H1 (cell line): Measurements from ENCODE around the gene MYO16. TPM values are rescaled to one million over a fixed set of nuclear protein-coding genes. Genes with fewer than 3 reads are reported as not detected.

Source experiments
- CTCF ChIA-PET: fragments of 300-600 bp; sonication (Branson Sonifier 250); formaldehyde crosslinking; loops from one replicate; lab custom pipeline; 2021; ENCODE audit not compliant: partially characterized antibody; lab: Charles Lee
- POLR2A ChIA-PET: fragments of 300-600 bp; sonication (Branson Sonifier 250); formaldehyde crosslinking; loops from one replicate; lab custom pipeline; 2021; ENCODE audit warnings: inconsistent platforms; ENCODE audit not compliant: partially characterized antibody; lab: Charles Lee
- DNase-seq, 2 experiments: peaks; one replicate each; pipeline versions ENCODE4 v3.0.0 to v3.0.0-alpha.2; 2010 to 2022; ENCODE audit warnings: low spot score in 2 of 2, low read depth in 1 of 2, mixed read lengths in 1 of 2
- FAIRE-seq: peaks from 2 replicates; lab custom pipeline; 2011; peaks lifted over from hg19 to GRCh38; lab: Jason Lieb, UNC
- H2AFZ ChIP-seq: 2 replicates; pipeline ENCODE4 v1.8.1; 2012; ENCODE audit warnings: low read length, inconsistent platforms
- H2AK5ac ChIP-seq: 2 replicates; pipeline ENCODE4 v1.6.1; 2013; ENCODE audit warnings: low read depth, low read length
- H2BK120ac ChIP-seq: replicated peaks from 2 replicates; pipeline ENCODE3; 2013; ENCODE audit warnings: low read depth, low read length, inconsistent platforms
- H2BK12ac ChIP-seq: 2 replicates; pipeline ENCODE4 v1.6.1; 2013; ENCODE audit warnings: low read depth, low read length
- H2BK15ac ChIP-seq: 2 replicates; pipeline ENCODE4 v1.6.1; 2013; ENCODE audit warnings: low read length
- H2BK20ac ChIP-seq: 2 replicates; pipeline ENCODE4 v1.6.1; 2013; ENCODE audit warnings: low read length
- H2BK5ac ChIP-seq: 2 replicates; pipeline ENCODE4 v1.6.1; 2013; ENCODE audit warnings: low read depth, low read length
- H3K14ac ChIP-seq: 2 replicates; pipeline ENCODE4 v1.6.1; 2013; ENCODE audit warnings: inconsistent platforms; ENCODE audit not compliant: insufficient read length
- H3K18ac ChIP-seq: 2 replicates; pipeline ENCODE4 v1.6.1; 2013; ENCODE audit warnings: low read length; ENCODE audit errors: extremely low read depth
- H3K23ac ChIP-seq: 2 replicates; pipeline ENCODE4 v1.6.1; 2013; ENCODE audit warnings: inconsistent platforms; ENCODE audit not compliant: insufficient read length
- H3K23me2 ChIP-seq: 2 replicates; pipeline ENCODE4 v1.6.1; 2013; ENCODE audit warnings: low read depth, low read length
- H3K27ac ChIP-seq: 2 replicates; pipeline ENCODE4 v1.6.1; 2011; ENCODE audit warnings: low read depth, low read length, inconsistent platforms
- H3K27me3 ChIP-seq, 4 experiments: replicated peaks in 1 of 4; 1 replicate in 1 of 4; 2 replicates in 3 of 4; pipeline versions ENCODE4 v1.6.1 to v1.8.1; 2011 to 2013; ENCODE audit warnings: low read length in 3 of 4, mild to moderate bottlenecking in 3 of 4, inconsistent platforms in 2 of 4, mixed read lengths in 2 of 4, moderate library complexity in 1 of 4; ENCODE audit not compliant: control insufficient read depth in 3 of 4, insufficient read depth in 3 of 4; ENCODE audit errors: extremely low read depth in 1 of 4
- H3K36me3 ChIP-seq, 4 experiments: 2 replicates each; pipeline versions ENCODE4 v1.6.1 to v1.8.1; 2011 to 2013; ENCODE audit warnings: mild to moderate bottlenecking in 4 of 4, low read length in 3 of 4, moderate library complexity in 2 of 4, control low read depth in 1 of 4, inconsistent platforms in 1 of 4; ENCODE audit not compliant: insufficient read depth in 4 of 4, control insufficient read depth in 2 of 4
- H3K4ac ChIP-seq: replicated peaks from 2 replicates; pipeline ENCODE3; 2013; ENCODE audit warnings: low read length, low read depth, mixed read lengths, inconsistent platforms; ENCODE audit not compliant: insufficient read length
- H3K4me1 ChIP-seq, 4 experiments: replicated peaks in 1 of 4; 1 replicate in 1 of 4; 2 replicates in 3 of 4; pipeline versions ENCODE4 v1.6.1 to v1.8.1; 2011 to 2013; ENCODE audit warnings: low read length in 3 of 4, inconsistent platforms in 2 of 4, mixed read lengths in 1 of 4; ENCODE audit not compliant: insufficient read depth in 4 of 4, control insufficient read depth in 3 of 4
- H3K4me2 ChIP-seq, 2 experiments: 2 replicates each; pipeline versions ENCODE4 v1.6.1 to v1.8.1; 2011 to 2013; ENCODE audit warnings: low read depth in 2 of 2, low read length in 2 of 2, control low read depth in 1 of 2, inconsistent platforms in 1 of 2, mild to moderate bottlenecking in 1 of 2; ENCODE audit not compliant: insufficient read depth in 1 of 2
- H3K4me3 ChIP-seq, 4 experiments: fragments of 200-600, 300-600 bp in 1 of 4; sonication (generic), shearing (Covaris generic), sonication (Bioruptor Twin) in 1 of 4; 2 replicates each; pipeline versions ENCODE4 v1.5.1 to v1.8.1; 2011 to 2016; ENCODE audit warnings: low read length in 4 of 4, low read depth in 3 of 4, control low read depth in 2 of 4, inconsistent platforms in 2 of 4, mild to moderate bottlenecking in 2 of 4, mixed read lengths in 1 of 4, moderate library complexity in 1 of 4; ENCODE audit not compliant: insufficient read depth in 2 of 4; ENCODE audit errors: extremely low read depth in 1 of 4
- H3K56ac ChIP-seq: replicated peaks from 2 replicates; pipeline ENCODE3; 2013; ENCODE audit warnings: low read depth, mild to moderate bottlenecking, mixed read lengths, low read length, inconsistent platforms; ENCODE audit not compliant: insufficient read length
- H3K79me1 ChIP-seq: 2 replicates; pipeline ENCODE4 v1.6.1; 2013; ENCODE audit warnings: low read depth, low read length, control low read depth
- H3K79me2 ChIP-seq, 2 experiments: 2 replicates each; pipeline versions ENCODE4 v1.6.1 to v1.8.1; 2012 to 2013; ENCODE audit warnings: low read length in 2 of 2, mild to moderate bottlenecking in 2 of 2, inconsistent platforms in 1 of 2; ENCODE audit not compliant: insufficient read depth in 2 of 2, control insufficient read depth in 1 of 2
- H3K9ac ChIP-seq, 4 experiments: replicated peaks in 1 of 4; 1 replicate in 1 of 4; 2 replicates in 3 of 4; pipeline versions ENCODE4 v1.6.1 to v1.8.1; 2011 to 2013; ENCODE audit warnings: low read depth in 3 of 4, low read length in 3 of 4, control low read depth in 2 of 4, mild to moderate bottlenecking in 2 of 4, moderate library complexity in 2 of 4, inconsistent platforms in 1 of 4; ENCODE audit errors: extremely low read depth in 1 of 4
- H3K9me3 ChIP-seq, 2 experiments: 2 replicates each; pipeline versions ENCODE4 v1.6.1 to v1.8.1; 2012 to 2013; ENCODE audit warnings: mild to moderate bottlenecking in 2 of 2, moderate library complexity in 2 of 2, control low read depth in 1 of 2, inconsistent platforms in 1 of 2, low read depth in 1 of 2, low read length in 1 of 2, mixed read lengths in 1 of 2; ENCODE audit not compliant: insufficient read depth in 2 of 2
- H4K20me1 ChIP-seq, 2 experiments: replicated peaks in 1 of 2; 2 replicates each; pipeline versions ENCODE3 to v1.8.1; 2011 to 2013; ENCODE audit warnings: inconsistent platforms in 2 of 2, low read length in 2 of 2, mild to moderate bottlenecking in 1 of 2; ENCODE audit not compliant: insufficient read depth in 2 of 2, control insufficient read depth in 1 of 2
- H4K5ac ChIP-seq: 2 replicates; pipeline ENCODE4 v1.6.1; 2013; ENCODE audit warnings: low read length, low read depth, mixed read lengths, inconsistent platforms; ENCODE audit not compliant: insufficient read length
- H4K8ac ChIP-seq: 2 replicates; pipeline ENCODE4 v1.8.0; 2013; ENCODE audit warnings: mild to moderate bottlenecking, moderate library complexity, low read length, inconsistent platforms; ENCODE audit not compliant: insufficient read depth; ENCODE audit errors: extremely low read depth
- H4K91ac ChIP-seq: replicated peaks from 2 replicates; pipeline ENCODE3; 2013; ENCODE audit warnings: low read length, mixed read lengths, inconsistent platforms; ENCODE audit not compliant: insufficient read length
- BRCA1 ChIP-seq: IDR thresholded peaks from 2 replicates; pipeline ENCODE4 v1.6.1; 2012; ENCODE audit warnings: low read depth, low read length, improper control_type of control experiment
- KDM1A ChIP-seq: fragments of 200-600, 300-600 bp; sonication (generic); IDR thresholded peaks from 2 replicates; pipeline ENCODE4 v1.7.1; 2016; ENCODE audit warnings: mild to moderate bottlenecking, low read length, borderline replicate concordance
- RFX5 ChIP-seq: IDR thresholded peaks from 2 replicates; pipeline ENCODE4 v1.6.1; 2011; ENCODE audit warnings: low read depth, low read length, improper control_type of control experiment, borderline replicate concordance
- SIRT6 ChIP-seq: IDR thresholded peaks from one replicate; pipeline ENCODE4 v1.7.1; 2012; ENCODE audit warnings: low read length, inconsistent platforms
- TAF1 ChIP-seq: IDR thresholded peaks from 2 replicates; pipeline ENCODE4 v1.6.1; 2011; ENCODE audit warnings: mild to moderate bottlenecking, low read depth, low read length
- ZNF274 ChIP-seq: IDR thresholded peaks from 2 replicates; pipeline ENCODE4 v1.7.0; 2012; ENCODE audit warnings: low read length, borderline replicate concordance; ENCODE audit errors: extremely low read depth
- WGBS, 2 experiments: shearing (Covaris generic) in 1 of 2; methylation state at CpG; one replicate each; pipeline versions ENCODE4 v1.1.6 to v1.1.7; 2013 to 2015; ENCODE audit warnings: low lambda C conversion rate in 2 of 2, mixed read lengths in 2 of 2, inconsistent platforms in 1 of 2, low coverage in 1 of 2, missing lambda C conversion rate in 1 of 2; ENCODE audit not compliant: insufficient replicate concordance in 2 of 2, insufficient coverage in 1 of 2, insufficient read length in 1 of 2; ENCODE audit errors: extremely low coverage in 1 of 2, missing lambda C conversion rate in 1 of 2; 5-methylcytosine and 5-hydroxymethylcytosine counted together
- polyA plus RNA-seq, 7 experiments: library from polyadenylated mRNA; depleted of rRNA in 3 of 7; stranded (reverse) in 5 of 7; unstranded in 2 of 7; fragments of >200 nt in 5 of 7; fragments of 200-250 nt in 2 of 7; gene quantifications; 1 replicate in 5 of 7; 2 replicates in 1 of 7; 4 replicates in 1 of 7; pipeline versions ENCODE4 v1.2.1 to v1.2.3, GENCODE V29; 2011 to 2013; ENCODE audit warnings: missing spikeins in 2 of 7, mixed read lengths in 2 of 7
- total RNA-seq: library from RNA; stranded (reverse); fragmentation: NEBNext Ultra II Directional; extraction: Animal tissue kit (Norgen Biotek cat#: 25700); gene quantifications from 2 replicates; pipeline ENCODE4 v1.2.1, GENCODE V29; 2021
- TF ChIP-seq, protein P1 (sequence below): IDR thresholded peaks from 2 replicates; pipeline ENCODE4 v1.6.1; 2012; ENCODE audit warnings: low read length, inconsistent platforms

The MYO16 gene
- total and polyA plus RNA-seq, 2 of the 8 experiments (the other 6 are each of a cell fraction or from before 2014, with no cell fraction given), result 0.02 to 0.22 TPM

DNA sequence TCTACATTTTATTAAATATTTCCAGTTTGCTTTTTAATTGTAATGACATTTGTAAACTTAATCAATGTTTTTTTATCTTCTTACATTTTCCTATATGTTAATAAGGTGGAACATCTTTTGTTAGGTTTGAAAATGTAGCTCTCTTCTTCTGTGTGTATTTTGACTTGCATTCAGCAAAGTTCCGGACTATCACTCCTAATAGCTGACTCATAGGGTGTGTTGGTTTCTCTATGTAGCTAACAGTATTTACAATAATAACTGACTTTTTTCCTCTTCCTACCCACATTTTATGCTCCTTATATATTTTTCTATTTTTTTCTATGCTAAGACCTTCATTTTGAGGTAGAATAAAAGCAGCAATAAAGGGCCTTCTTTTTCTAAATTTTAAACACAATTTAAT, 28.1 kb downstream of the MYO16 start:
- H2BK20ac ChIP-seq, result no peak overlapping the region
- no peak overlapping the region for H2BK12ac ChIP-seq
- no peaks in the 10 kb centered on the region for H3K27me3 ChIP-seq
- no peak overlapping the region for H2BK5ac ChIP-seq
- no peak overlapping the region for H4K8ac ChIP-seq
- H2AFZ ChIP-seq, result no peak overlapping the region
- H2BK120ac ChIP-seq, result no peak overlapping the region
- H3K4ac ChIP-seq, result no peak overlapping the region
- POLR2A ChIA-PET, result no interaction called here
- H3K79me2 ChIP-seq, result no peaks in the 10 kb centered on the region
- no peak overlapping the region for H3K4me2 ChIP-seq
- no peak overlapping the region for H3K23ac ChIP-seq
- no peak overlapping the region for H4K5ac ChIP-seq
- H3K9ac ChIP-seq, result no peak overlapping the region
- H3K4me1 ChIP-seq, result no peaks in the 10 kb centered on the region
- H3K18ac ChIP-seq, result no peak overlapping the region
- no peaks in the 10 kb centered on the region for H3K36me3 ChIP-seq
- no peak for TF ChIP-seq KDM1A
- TF ChIP-seq TAF1, result no peak
- no peak for TF ChIP-seq ZNF274
- TF ChIP-seq, protein P1, sequence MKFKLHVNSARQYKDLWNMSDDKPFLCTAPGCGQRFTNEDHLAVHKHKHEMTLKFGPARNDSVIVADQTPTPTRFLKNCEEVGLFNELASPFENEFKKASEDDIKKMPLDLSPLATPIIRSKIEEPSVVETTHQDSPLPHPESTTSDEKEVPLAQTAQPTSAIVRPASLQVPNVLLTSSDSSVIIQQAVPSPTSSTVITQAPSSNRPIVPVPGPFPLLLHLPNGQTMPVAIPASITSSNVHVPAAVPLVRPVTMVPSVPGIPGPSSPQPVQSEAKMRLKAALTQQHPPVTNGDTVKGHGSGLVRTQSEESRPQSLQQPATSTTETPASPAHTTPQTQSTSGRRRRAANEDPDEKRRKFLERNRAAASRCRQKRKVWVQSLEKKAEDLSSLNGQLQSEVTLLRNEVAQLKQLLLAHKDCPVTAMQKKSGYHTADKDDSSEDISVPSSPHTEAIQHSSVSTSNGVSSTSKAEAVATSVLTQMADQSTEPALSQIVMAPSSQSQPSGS, result no peak
- no peak for TF ChIP-seq BRCA1
- no peak for TF ChIP-seq RFX5
- TF ChIP-seq SIRT6, result no peak
- no peak overlapping the region for H2AK5ac ChIP-seq
- no peak overlapping the region for H2BK15ac ChIP-seq
- no peak overlapping the region for H3K27ac ChIP-seq
- no peak overlapping the region for H3K56ac ChIP-seq
- H4K91ac ChIP-seq, result no peak overlapping the region
- FAIRE-seq (no peak), DNase-seq (no peak)
- H4K20me1 ChIP-seq, result no peaks in the 10 kb centered on the region
- H3K23me2 ChIP-seq, result no peaks in the 10 kb centered on the region
- 97% methylated on average over 1 of the region's 1 CpG; no CpG with 5 or more reads in 1 of the 2 experiments for WGBS, 2 experiments
- peaks cover 3 to 4% of the 10 kb centered on the region in 2 experiments; a peak in 1 of 4 replicates for H3K9me3 ChIP-seq
- CTCF ChIA-PET, result interaction anchor here (1.3 to 1.6 kb wide), 3 partner anchors 11 to 334 kb away, joined by 3 read pairs; no protein-coding TSS in a partner anchor
- no peak overlapping the region for H3K14ac ChIP-seq
- no peak overlapping the region for H3K4me3 ChIP-seq
- no peaks in the 10 kb centered on the region for H3K79me1 ChIP-seq
